Fibroblast of peridontal ligament (primary cell): ENCODE measurements around the gene HNMT.
A peak's percentile ranks its signal among the peaks of the same experiment; 100 is the strongest.
"Not testable (repeated sequence)": the region's sequence is repeated elsewhere in the genome, so short reads cannot be mapped to it uniquely, and the experiment has no call there.

ENCODE experiments used
- DNase-seq: peaks from one replicate; pipeline ENCODE4 v3.0.0-alpha.2; 2010; ENCODE audit errors: extremely low read depth

The HNMT gene

GRCh38 chr2:137975280-137976271 lies 11.3 kb downstream of the HNMT start:
- DNase-seq = no peak

- no peak for DNase-seq
Observed at GRCh38 chr2:137976274-137976673, 12.0 kb downstream of the HNMT start.

GRCh38 chr2:137977790-137978189 lies 13.5 kb downstream of the HNMT start:
- no peak for DNase-seq

- peak; percentile 19 for DNase-seq
Observed at GRCh38 chr2:137980459-137980858, 16.2 kb downstream of the HNMT start.

GRCh38 chr2:137981112-137981656 lies 16.9 kb downstream of the HNMT start:
- no peak for DNase-seq

GRCh38 chr2:137983581-137983980 lies 19.3 kb downstream of the HNMT start:
- no peak for DNase-seq

GRCh38 chr2:137986268-137986667 lies 22.0 kb downstream of the HNMT start:
- DNase-seq = no peak

GRCh38 chr2:137987011-137987410 lies 22.7 kb downstream of the HNMT start:
- no peak for DNase-seq

GRCh38 chr2:137991078-137991477 lies 26.8 kb downstream of the HNMT start:
- no peak for DNase-seq

GRCh38 chr2:137992039-137992646 lies 27.9 kb downstream of the HNMT start:
- DNase-seq = no peak

- not testable (repeated sequence) for DNase-seq
Observed at GRCh38 chr2:137993715-137994476, 29.6 kb downstream of the HNMT start.

GRCh38 chr2:137995368-137995767 lies 31.1 kb downstream of the HNMT start:
- not testable (repeated sequence) for DNase-seq

- not testable (repeated sequence) for DNase-seq
Observed at GRCh38 chr2:137996158-137996557, 31.9 kb downstream of the HNMT start.

GRCh38 chr2:137997733-137998132 lies 33.5 kb downstream of the HNMT start:
- DNase-seq = no peak

GRCh38 chr2:137998503-137998902 lies 34.2 kb downstream of the HNMT start:
- no peak for DNase-seq

GRCh38 chr2:137999273-137999672 lies 35.0 kb downstream of the HNMT start:
- no peak for DNase-seq

- DNase-seq = no peak
Observed at GRCh38 chr2:138000009-138000408, 35.7 kb downstream of the HNMT start.

- DNase-seq = no peak
Observed at GRCh38 chr2:138000796-138001195, 36.5 kb downstream of the HNMT start.

GRCh38 chr2:138003411-138003810 lies 39.1 kb downstream of the HNMT start:
- no peak for DNase-seq

GRCh38 chr2:138007431-138007830 lies 43.2 kb downstream of the HNMT start:
- no peak for DNase-seq

GRCh38 chr2:138009622-138010021 lies 45.3 kb downstream of the HNMT start:
- DNase-seq = no peak

- no peak for DNase-seq
Observed at GRCh38 chr2:138010890-138011289, 46.6 kb downstream of the HNMT start.
